ENCODE results near the gene KIAA2012.

Gene KIAA2012

DNA sequence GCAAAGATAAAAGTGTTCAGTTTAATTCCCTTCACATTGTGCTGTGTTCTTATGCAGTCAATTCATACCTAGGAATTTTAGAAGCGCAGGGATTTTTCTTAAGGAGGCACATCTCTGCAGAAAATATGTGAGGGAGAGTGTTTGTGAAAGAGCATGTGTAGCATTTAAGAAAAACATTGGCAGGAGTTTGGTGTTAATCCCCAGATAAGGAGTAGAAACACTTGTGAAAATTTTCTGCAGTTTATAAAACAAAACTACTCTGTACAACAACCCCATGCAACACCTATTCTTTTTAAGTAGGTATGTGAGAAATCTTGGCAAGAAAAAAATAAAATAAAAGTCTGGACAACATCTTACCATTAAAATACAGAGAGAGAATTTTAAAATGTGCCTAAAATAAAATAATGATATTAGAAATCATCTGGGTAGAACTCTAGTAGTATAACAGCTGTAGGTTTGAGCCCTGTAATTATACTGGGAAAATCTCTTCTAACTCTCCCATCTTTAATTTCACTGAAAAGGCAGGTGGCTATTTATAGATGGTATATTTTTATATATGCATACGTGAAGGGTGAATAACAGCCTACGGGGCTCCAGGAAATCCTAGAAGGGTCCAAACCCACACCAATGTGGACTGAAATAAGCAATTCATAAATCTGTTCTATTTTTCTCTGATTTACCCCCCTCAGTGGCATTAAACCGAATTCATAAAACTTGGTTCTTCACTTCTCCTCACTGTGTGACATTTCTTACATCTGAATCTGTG lies 32.8 kb upstream of the KIAA2012 start:
- ATAC-seq, result no peak
- TF ChIP-seq ZNF70 (CRISPR knock-in tag; IDR thresholded peaks at IDR 0.05), result no peak
- no peak for TF ChIP-seq ZNF565 (CRISPR knock-in tag; conservative IDR thresholded peaks at IDR 0.05; ENCODE audit: low read depth)
- TF ChIP-seq, protein P1, sequence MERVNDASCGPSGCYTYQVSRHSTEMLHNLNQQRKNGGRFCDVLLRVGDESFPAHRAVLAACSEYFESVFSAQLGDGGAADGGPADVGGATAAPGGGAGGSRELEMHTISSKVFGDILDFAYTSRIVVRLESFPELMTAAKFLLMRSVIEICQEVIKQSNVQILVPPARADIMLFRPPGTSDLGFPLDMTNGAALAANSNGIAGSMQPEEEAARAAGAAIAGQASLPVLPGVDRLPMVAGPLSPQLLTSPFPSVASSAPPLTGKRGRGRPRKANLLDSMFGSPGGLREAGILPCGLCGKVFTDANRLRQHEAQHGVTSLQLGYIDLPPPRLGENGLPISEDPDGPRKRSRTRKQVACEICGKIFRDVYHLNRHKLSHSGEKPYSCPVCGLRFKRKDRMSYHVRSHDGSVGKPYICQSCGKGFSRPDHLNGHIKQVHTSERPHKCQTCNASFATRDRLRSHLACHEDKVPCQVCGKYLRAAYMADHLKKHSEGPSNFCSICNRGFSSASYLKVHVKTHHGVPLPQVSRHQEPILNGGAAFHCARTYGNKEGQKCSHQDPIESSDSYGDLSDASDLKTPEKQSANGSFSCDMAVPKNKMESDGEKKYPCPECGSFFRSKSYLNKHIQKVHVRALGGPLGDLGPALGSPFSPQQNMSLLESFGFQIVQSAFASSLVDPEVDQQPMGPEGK (CRISPR knock-in tag; IDR thresholded peaks at IDR 0.05; ENCODE audit: borderline replicate concordance), result no peak
- TF ChIP-seq, protein P2, sequence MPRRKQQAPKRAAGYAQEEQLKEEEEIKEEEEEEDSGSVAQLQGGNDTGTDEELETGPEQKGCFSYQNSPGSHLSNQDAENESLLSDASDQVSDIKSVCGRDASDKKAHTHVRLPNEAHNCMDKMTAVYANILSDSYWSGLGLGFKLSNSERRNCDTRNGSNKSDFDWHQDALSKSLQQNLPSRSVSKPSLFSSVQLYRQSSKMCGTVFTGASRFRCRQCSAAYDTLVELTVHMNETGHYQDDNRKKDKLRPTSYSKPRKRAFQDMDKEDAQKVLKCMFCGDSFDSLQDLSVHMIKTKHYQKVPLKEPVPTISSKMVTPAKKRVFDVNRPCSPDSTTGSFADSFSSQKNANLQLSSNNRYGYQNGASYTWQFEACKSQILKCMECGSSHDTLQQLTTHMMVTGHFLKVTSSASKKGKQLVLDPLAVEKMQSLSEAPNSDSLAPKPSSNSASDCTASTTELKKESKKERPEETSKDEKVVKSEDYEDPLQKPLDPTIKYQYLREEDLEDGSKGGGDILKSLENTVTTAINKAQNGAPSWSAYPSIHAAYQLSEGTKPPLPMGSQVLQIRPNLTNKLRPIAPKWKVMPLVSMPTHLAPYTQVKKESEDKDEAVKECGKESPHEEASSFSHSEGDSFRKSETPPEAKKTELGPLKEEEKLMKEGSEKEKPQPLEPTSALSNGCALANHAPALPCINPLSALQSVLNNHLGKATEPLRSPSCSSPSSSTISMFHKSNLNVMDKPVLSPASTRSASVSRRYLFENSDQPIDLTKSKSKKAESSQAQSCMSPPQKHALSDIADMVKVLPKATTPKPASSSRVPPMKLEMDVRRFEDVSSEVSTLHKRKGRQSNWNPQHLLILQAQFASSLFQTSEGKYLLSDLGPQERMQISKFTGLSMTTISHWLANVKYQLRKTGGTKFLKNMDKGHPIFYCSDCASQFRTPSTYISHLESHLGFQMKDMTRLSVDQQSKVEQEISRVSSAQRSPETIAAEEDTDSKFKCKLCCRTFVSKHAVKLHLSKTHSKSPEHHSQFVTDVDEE (CRISPR knock-in tag; IDR thresholded peaks at IDR 0.05), result no peak
- TF ChIP-seq SNAI2 (CRISPR knock-in tag; IDR thresholded peaks at IDR 0.05), result no peak
- TF ChIP-seq, protein P3, sequence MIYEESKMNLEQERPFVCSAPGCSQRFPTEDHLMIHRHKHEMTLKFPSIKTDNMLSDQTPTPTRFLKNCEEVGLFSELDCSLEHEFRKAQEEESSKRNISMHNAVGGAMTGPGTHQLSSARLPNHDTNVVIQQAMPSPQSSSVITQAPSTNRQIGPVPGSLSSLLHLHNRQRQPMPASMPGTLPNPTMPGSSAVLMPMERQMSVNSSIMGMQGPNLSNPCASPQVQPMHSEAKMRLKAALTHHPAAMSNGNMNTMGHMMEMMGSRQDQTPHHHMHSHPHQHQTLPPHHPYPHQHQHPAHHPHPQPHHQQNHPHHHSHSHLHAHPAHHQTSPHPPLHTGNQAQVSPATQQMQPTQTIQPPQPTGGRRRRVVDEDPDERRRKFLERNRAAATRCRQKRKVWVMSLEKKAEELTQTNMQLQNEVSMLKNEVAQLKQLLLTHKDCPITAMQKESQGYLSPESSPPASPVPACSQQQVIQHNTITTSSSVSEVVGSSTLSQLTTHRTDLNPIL (CRISPR knock-in tag; IDR thresholded peaks at IDR 0.05; ENCODE audit: low read depth), result no peak
- TF ChIP-seq RARB (CRISPR knock-in tag; IDR thresholded peaks at IDR 0.05), result no peak
- no peak for TF ChIP-seq PPARA (CRISPR knock-in tag; IDR thresholded peaks at IDR 0.05; ENCODE audit: borderline replicate concordance)
- TF ChIP-seq OSR1 (CRISPR knock-in tag; IDR thresholded peaks at IDR 0.05), result no peak
- no peak for TF ChIP-seq TOX (CRISPR knock-in tag; IDR thresholded peaks at IDR 0.05; ENCODE audit: borderline replicate concordance)
- no peak for TF ChIP-seq ISL1 (CRISPR knock-in tag; IDR thresholded peaks at IDR 0.05)
- no peak for TF ChIP-seq ZFP30 (CRISPR knock-in tag; IDR thresholded peaks at IDR 0.05)
- no peak for TF ChIP-seq ZNF8 (CRISPR knock-in tag; IDR thresholded peaks at IDR 0.05)
- TF ChIP-seq GLIS3 (CRISPR knock-in tag; IDR thresholded peaks at IDR 0.05), result no peak
- TF ChIP-seq, protein P4, sequence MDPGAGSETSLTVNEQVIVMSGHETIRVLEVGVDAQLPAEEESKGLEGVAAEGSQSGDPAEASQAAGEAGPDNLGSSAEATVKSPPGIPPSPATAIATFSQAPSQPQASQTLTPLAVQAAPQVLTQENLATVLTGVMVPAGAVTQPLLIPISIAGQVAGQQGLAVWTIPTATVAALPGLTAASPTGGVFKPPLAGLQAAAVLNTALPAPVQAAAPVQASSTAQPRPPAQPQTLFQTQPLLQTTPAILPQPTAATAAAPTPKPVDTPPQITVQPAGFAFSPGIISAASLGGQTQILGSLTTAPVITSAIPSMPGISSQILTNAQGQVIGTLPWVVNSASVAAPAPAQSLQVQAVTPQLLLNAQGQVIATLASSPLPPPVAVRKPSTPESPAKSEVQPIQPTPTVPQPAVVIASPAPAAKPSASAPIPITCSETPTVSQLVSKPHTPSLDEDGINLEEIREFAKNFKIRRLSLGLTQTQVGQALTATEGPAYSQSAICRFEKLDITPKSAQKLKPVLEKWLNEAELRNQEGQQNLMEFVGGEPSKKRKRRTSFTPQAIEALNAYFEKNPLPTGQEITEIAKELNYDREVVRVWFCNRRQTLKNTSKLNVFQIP (CRISPR knock-in tag; IDR thresholded peaks at IDR 0.05; ENCODE audit: borderline replicate concordance, low read depth), result no peak
- TF ChIP-seq ARNTL (CRISPR knock-in tag; IDR thresholded peaks at IDR 0.05; ENCODE audit: borderline replicate concordance, low read depth), result no peak
- no peak for TF ChIP-seq ZFP3 (CRISPR knock-in tag; IDR thresholded peaks at IDR 0.05)

DNA sequence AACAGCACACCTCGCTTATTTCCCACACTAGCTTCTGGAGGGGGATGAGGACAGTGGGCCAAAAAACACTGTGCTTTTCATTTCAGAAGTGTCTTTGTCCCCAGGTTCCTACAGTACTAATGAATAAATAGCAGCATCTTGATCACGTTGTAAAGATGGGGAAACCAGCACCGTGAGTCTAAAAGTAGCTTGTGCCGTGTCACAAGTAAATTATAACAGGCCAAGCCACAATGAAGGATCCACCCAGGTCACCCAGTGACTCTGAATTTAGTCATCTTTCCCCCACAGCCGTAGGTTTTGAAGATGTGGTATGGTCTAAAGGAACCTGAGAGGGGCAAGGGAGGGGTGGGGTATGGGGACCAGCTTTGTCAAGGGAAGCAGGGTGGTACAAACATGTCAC lies 30.6 kb upstream of the KIAA2012 start:
- ATAC-seq, result no peak
- TF ChIP-seq ZFP30 (CRISPR knock-in tag; IDR thresholded peaks at IDR 0.05), result no peak
- TF ChIP-seq, protein P4 (CRISPR knock-in tag; IDR thresholded peaks at IDR 0.05; ENCODE audit: borderline replicate concordance, low read depth), result no peak
- TF ChIP-seq ARNTL (CRISPR knock-in tag; IDR thresholded peaks at IDR 0.05; ENCODE audit: borderline replicate concordance, low read depth), result no peak
- no peak for TF ChIP-seq TCF4 (CRISPR knock-in tag; IDR thresholded peaks at IDR 0.05; ENCODE audit: borderline replicate concordance)
- no peak for TF ChIP-seq ZNF70 (CRISPR knock-in tag; IDR thresholded peaks at IDR 0.05)
- TF ChIP-seq PPARA (CRISPR knock-in tag; IDR thresholded peaks at IDR 0.05; ENCODE audit: borderline replicate concordance), result no peak
- no peak for TF ChIP-seq ZNF565 (CRISPR knock-in tag; conservative IDR thresholded peaks at IDR 0.05; ENCODE audit: low read depth)

DNA sequence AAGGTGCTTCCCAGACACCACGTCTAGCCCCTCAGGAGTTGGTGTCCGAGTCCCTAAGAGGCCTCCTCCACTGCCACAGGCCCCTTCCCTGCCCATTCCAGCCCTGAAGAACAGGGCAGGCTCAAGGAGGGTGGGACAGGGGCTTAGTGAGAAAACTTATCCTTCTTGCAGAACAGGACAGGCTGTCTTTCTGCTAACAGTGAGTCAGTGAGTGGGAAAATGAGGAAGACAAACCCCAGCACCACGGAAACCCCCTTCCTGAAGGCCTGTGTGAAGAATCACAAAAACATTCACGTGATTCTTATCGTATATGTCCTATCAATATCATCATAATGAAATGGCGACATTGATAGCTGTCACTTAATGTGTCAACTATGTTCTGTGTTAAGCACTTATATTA lies 29.6 kb upstream of the KIAA2012 start:
- ATAC-seq, result no peak
- TF ChIP-seq ISL1 (CRISPR knock-in tag; IDR thresholded peaks at IDR 0.05) (no peak), SNAI2 (CRISPR knock-in tag; IDR thresholded peaks at IDR 0.05) (no peak), ZNF565 (CRISPR knock-in tag; conservative IDR thresholded peaks at IDR 0.05; ENCODE audit: low read depth) (no peak), GLIS3 (CRISPR knock-in tag; IDR thresholded peaks at IDR 0.05) (no peak), CSDC2 (CRISPR knock-in tag; IDR thresholded peaks at IDR 0.05) (no peak), ZNF70 (CRISPR knock-in tag; IDR thresholded peaks at IDR 0.05) (no peak), TCF4 (CRISPR knock-in tag; IDR thresholded peaks at IDR 0.05; ENCODE audit: borderline replicate concordance) (no peak), PPARA (CRISPR knock-in tag; IDR thresholded peaks at IDR 0.05; ENCODE audit: borderline replicate concordance) (no peak), ZNF8 (CRISPR knock-in tag; IDR thresholded peaks at IDR 0.05) (no peak), OSR1 (CRISPR knock-in tag; IDR thresholded peaks at IDR 0.05) (no peak), TOX (CRISPR knock-in tag; IDR thresholded peaks at IDR 0.05; ENCODE audit: borderline replicate concordance) (no peak)
- TF ChIP-seq, protein P5, sequence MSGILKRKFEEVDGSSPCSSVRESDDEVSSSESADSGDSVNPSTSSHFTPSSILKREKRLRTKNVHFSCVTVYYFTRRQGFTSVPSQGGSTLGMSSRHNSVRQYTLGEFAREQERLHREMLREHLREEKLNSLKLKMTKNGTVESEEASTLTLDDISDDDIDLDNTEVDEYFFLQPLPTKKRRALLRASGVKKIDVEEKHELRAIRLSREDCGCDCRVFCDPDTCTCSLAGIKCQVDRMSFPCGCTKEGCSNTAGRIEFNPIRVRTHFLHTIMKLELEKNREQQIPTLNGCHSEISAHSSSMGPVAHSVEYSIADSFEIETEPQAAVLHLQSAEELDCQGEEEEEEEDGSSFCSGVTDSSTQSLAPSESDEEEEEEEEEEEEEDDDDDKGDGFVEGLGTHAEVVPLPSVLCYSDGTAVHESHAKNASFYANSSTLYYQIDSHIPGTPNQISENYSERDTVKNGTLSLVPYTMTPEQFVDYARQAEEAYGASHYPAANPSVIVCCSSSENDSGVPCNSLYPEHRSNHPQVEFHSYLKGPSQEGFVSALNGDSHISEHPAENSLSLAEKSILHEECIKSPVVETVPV (CRISPR knock-in tag; IDR thresholded peaks at IDR 0.05), result no peak
- TF ChIP-seq, protein P2 (CRISPR knock-in tag; IDR thresholded peaks at IDR 0.05), result no peak
